Endothelial cell of hepatic sinusoid (primary cell): ENCODE results near the gene KLHL42.
"Not testable (repeated sequence)": the region's sequence is repeated elsewhere in the genome, so short reads cannot be mapped to it uniquely, and the experiment has no call there.

Source experiments
- in situ Hi-C: cut with HindIII; loops from 2 replicates; pipeline ENCODE4 v1.10.0; 2017; ENCODE audit warnings: low sequenced_read_pairs

KLHL42 gene

GRCh38 chr12:27847293-27847692 is 67.3 kb downstream of the KLHL42 start:
- in situ Hi-C loops: not testable (repeated sequence)

GRCh38 chr12:27851311-27851710 is 71.3 kb downstream of the KLHL42 start:
- in situ Hi-C loops: no loop called here

- in situ Hi-C loops: no loop called here
Observed at GRCh38 chr12:27852117-27852516, 72.1 kb downstream of the KLHL42 start.
